GM13976 (cell line): ENCODE results near the gene RBM33.

Source experiments
- DNase-seq: peaks from one replicate; pipeline ENCODE4 v3.0.0; 2012; ENCODE audit warnings: low spot score
- CTCF ChIP-seq: IDR thresholded peaks from 2 replicates; pipeline ENCODE4 v1.5.1; 2012; ENCODE audit warnings: borderline replicate concordance, mild to moderate bottlenecking; ENCODE audit not compliant: insufficient read depth; ENCODE audit errors: extremely low read depth, missing control alignments, control extremely low read depth
- in situ Hi-C: fragments of 300-500 bp; cut with MboI; formaldehyde crosslinking; loops from one replicate; pipeline ENCODE4 v1.12.0; 2022; ENCODE audit warnings: low sequenced_read_pairs, mixed read lengths, inconsistent platforms; ENCODE audit not compliant: unreplicated experiment

Gene RBM33

GRCh38 chr7:155818820-155819168 lies 174.3 kb downstream of the RBM33 start:
- no peak for TF ChIP-seq CTCF
- in situ Hi-C loops = loop anchor here (10.0 to 25.0 kb wide), 2 partner anchors 656 to 994 kb away; no protein-coding TSS in a partner anchor
- DNase-seq = no peak

- TF ChIP-seq CTCF = no peak
- in situ Hi-C loops = loop anchor here (10.0 to 25.0 kb wide), 2 partner anchors 656 to 993 kb away; no protein-coding TSS in a partner anchor
- no peak for DNase-seq
Observed at GRCh38 chr7:155819186-155819585, 174.7 kb downstream of the RBM33 start.

GRCh38 chr7:155820246-155820645 lies 175.8 kb downstream of the RBM33 start:
- no peak for DNase-seq
- in situ Hi-C loops = loop anchor here (25.0 kb wide), 1 partner anchor 992 kb away; no protein-coding TSS in a partner anchor
- TF ChIP-seq CTCF = no peak

GRCh38 chr7:155820788-155821187 lies 176.3 kb downstream of the RBM33 start:
- in situ Hi-C loops = loop anchor here (25.0 kb wide), 1 partner anchor 992 kb away; no protein-coding TSS in a partner anchor

GRCh38 chr7:155821851-155822250 lies 177.4 kb downstream of the RBM33 start:
- TF ChIP-seq CTCF = no peak
- DNase-seq = no peak
- in situ Hi-C loops = loop anchor here (25.0 kb wide), 1 partner anchor 990 kb away; no protein-coding TSS in a partner anchor

More at GRCh38 chr7:155820788-155821187, 176.3 kb downstream of the RBM33 start:
- TF ChIP-seq CTCF = no peak
- DNase-seq = no peak

GRCh38 chr7:155824227-155824886 lies 179.9 kb downstream of the RBM33 start:
- DNase-seq = no peak

More at GRCh38 chr7:155824227-155824886, 179.9 kb downstream of the RBM33 start:
- no peak for TF ChIP-seq CTCF
- in situ Hi-C loops = loop anchor here (25.0 kb wide), 1 partner anchor 988 kb away; no protein-coding TSS in a partner anchor
